Stomach smooth muscle (tissue), 2 donors: Measurements from ENCODE around the gene TRIM42.

ENCODE experiments used
- H3K27ac ChIP-seq: one replicate; pipeline ENCODE4 v1.7.0; 2013; ENCODE audit warnings: mild to moderate bottlenecking, low read length, inconsistent platforms
- H3K27me3 ChIP-seq, 2 donors: one replicate each; pipeline ENCODE4 v1.7.0; 2013; ENCODE audit warnings: low read length in 2 of 2; ENCODE audit not compliant: insufficient read depth in 2 of 2, control insufficient read depth in 1 of 2
- H3K36me3 ChIP-seq, 2 donors: one replicate each; pipeline ENCODE4 v1.7.0; 2013; ENCODE audit warnings: low read length in 2 of 2; ENCODE audit not compliant: control insufficient read depth in 2 of 2, insufficient read depth in 2 of 2
- H3K4me1 ChIP-seq: one replicate; pipeline ENCODE4 v1.7.0; 2013; ENCODE audit warnings: low read length; ENCODE audit not compliant: control insufficient read depth, insufficient read depth
- H3K4me3 ChIP-seq, 2 donors: one replicate each; pipeline ENCODE4 v1.7.0; 2013; ENCODE audit warnings: low read length in 2 of 2
- H3K9ac ChIP-seq, 2 donors: one replicate each; pipeline ENCODE4 v1.7.0; 2013; ENCODE audit warnings: low read length in 2 of 2, mild to moderate bottlenecking in 1 of 2
- H3K9me3 ChIP-seq, 2 donors: one replicate each; pipeline ENCODE4 v1.7.0; 2013; ENCODE audit warnings: low read length in 2 of 2; ENCODE audit not compliant: control insufficient read depth in 2 of 2
- donor health status: healthy.
- donor health status: Pancreatic carcinoma.

The TRIM42 gene

DNA sequence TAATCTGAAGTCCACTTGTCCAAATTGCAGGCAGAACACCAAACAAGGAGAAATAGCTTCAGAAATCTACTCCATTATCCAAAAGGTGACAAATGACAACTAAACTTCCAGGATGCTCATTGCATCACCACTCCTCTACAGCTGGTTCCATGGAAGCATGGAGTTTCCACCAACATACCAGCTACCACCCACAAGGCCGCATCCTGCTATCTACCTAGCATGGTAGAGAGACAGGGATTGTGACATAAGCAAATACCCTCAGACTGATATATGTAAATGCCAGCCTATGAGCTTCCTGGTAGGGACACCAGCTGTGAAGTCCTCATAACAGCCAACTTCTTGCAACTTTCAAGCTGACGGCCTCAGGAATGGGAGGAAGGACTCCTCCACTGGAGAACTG, at the start of gene TRIM42:
Gene TRIM42, plus strand, starts transcription at position 301 of the 400 bp plus-strand sequence. CDS start 166 bp downstream, outside the sequence.
- Histone ChIP-seq H3K4me3 (no peak within 1 kb of the TSS), H3K27me3 (no peaks in the 10 kb centered on the region), H3K27ac (no peak within 1 kb of the TSS), H3K9me3 (no peaks in the 10 kb centered on the region), H3K9ac (no peak within 1 kb of the TSS), H3K4me1 (no peaks in the 10 kb centered on the region), H3K36me3 (no peaks in the 10 kb centered on the region)

DNA sequence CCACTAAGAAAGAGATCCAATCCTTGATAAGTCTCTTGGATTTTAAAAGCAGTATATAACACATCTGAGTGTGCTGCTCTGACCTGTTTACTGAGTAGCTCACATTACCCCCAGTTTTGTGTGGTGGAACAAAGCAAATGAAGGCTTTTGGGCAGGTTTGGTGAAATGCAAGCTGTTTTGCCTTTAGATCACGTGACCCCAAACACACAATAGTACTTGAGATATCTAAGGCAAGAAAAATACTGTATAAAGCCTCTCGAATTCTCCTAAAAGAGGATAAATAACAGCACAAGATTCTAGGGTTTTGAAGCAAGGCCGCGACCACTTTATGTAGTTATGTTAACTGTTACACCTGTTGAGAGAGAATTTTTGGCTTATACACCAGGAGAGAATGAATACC, 49.3 kb upstream of the TRIM42 start:
- Histone ChIP-seq H3K9ac (no peak overlapping the region), H3K4me1 (no peaks in the 10 kb centered on the region), H3K9me3 (no peaks in the 10 kb centered on the region), H3K36me3 (no peaks in the 10 kb centered on the region), H3K27ac (no peak overlapping the region), H3K27me3 (no peaks in the 10 kb centered on the region), H3K4me3 (no peak overlapping the region)

DNA sequence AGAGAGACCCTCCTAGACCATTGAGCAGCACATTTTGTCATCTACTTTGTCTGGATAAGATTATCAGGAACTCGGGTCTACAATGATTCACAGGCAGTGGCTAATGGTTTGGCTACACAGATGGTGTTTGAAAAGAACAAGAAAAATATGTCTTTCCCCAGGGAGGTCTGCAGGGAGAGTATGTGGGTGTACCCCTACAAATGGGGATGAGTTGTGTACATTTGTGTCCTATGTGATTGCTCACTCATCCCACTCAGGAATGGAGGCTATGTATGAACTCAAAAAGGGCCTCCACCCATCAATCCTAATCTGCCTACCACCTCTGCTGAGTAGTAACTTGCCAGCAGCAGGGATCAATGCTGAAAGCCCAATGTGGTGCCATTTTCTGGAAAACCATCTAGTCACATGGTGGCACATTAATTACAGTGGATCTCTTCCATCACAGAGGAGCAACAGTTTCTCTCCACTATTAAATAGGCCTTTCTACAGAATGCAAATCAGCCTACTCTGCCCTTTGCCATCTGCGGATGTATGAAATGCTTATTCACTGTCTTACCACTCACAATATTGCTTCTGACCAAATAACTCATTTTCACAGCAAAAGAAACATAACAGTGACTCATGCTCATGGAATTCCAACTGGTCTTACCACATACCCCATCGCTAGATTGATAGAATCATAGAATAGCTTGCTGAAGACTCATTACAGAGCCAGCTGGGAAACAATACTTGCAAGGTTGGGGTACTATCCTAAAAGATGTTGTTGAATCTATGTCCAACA, 48.3 kb upstream of the TRIM42 start:
- H3K36me3 ChIP-seq = no peaks in the 10 kb centered on the region
- H3K9ac ChIP-seq = no peak overlapping the region
- H3K27ac ChIP-seq = no peak overlapping the region
- H3K4me3 ChIP-seq = no peak overlapping the region
- no peaks in the 10 kb centered on the region for H3K9me3 ChIP-seq
- no peaks in the 10 kb centered on the region for H3K27me3 ChIP-seq
- H3K4me1 ChIP-seq = no peaks in the 10 kb centered on the region

DNA sequence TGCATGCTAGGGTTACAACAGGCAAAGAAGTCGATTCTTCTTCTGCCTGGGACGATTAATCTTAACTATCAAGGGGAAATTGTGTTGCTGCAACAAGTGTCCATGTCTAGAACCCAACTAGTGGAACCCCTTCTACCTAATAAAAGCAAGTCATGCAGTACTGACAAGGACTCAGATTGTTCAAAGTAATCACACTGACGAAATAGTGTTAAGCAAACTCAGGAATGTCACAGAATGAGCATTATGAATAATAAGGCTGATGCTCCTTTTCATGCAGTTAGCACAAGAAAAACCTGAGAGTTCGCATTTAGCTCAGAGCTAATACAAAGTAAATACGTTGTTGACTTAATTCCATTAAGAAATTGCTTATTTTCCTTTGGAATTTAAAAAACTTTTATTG, 47.5 kb upstream of the TRIM42 start:
- H3K36me3 ChIP-seq = no peaks in the 10 kb centered on the region
- H3K9ac ChIP-seq = no peak overlapping the region
- H3K4me3 ChIP-seq = no peak overlapping the region
- H3K4me1 ChIP-seq = no peaks in the 10 kb centered on the region
- H3K27ac ChIP-seq = no peak overlapping the region
- H3K9me3 ChIP-seq = no peaks in the 10 kb centered on the region
- no peaks in the 10 kb centered on the region for H3K27me3 ChIP-seq

DNA sequence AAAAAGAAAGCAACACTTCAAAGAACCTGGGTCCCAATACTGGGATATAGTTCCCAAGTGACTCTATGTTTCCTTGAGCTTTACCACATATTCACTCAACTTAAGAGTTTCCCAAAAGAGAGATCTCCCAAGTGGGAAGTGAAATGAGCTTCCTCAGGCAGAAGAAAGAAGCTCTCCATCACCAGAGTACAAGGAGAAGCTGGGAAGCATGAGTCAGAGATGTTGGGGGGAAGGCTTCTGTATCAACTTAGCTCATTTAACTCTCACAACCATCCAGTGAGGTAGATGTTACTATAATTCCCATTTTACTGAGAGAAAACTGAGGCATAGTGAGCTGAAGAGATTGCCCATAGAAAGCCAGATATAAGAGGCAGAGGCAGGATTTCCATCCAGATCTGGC, 47.0 kb upstream of the TRIM42 start:
- Histone ChIP-seq H3K4me3 (no peak overlapping the region), H3K9ac (no peak overlapping the region), H3K9me3 (no peaks in the 10 kb centered on the region), H3K36me3 (no peaks in the 10 kb centered on the region), H3K27me3 (no peaks in the 10 kb centered on the region), H3K4me1 (no peaks in the 10 kb centered on the region), H3K27ac (no peak overlapping the region)

DNA sequence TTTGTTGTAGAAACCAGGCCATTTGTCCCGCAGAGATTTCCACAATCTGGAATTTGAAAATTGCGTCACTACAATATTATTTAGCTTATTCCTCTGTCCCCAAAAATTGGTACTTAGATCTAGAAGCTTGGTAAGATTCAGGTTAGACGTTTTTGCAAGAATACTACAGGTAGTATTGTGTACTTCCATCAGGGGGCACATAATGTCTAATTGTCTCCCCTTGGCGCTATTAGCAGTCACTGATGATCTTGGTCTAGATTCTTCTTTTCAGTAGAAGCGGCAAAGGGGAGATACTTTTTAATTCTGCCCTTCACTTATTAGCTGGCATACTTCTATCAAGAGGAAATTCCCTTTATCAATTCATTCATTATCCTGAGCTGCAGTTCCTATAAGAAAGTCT, 42.6 kb upstream of the TRIM42 start:
- Histone ChIP-seq H3K9me3 (no peaks in the 10 kb centered on the region), H3K27me3 (no peaks in the 10 kb centered on the region)

DNA sequence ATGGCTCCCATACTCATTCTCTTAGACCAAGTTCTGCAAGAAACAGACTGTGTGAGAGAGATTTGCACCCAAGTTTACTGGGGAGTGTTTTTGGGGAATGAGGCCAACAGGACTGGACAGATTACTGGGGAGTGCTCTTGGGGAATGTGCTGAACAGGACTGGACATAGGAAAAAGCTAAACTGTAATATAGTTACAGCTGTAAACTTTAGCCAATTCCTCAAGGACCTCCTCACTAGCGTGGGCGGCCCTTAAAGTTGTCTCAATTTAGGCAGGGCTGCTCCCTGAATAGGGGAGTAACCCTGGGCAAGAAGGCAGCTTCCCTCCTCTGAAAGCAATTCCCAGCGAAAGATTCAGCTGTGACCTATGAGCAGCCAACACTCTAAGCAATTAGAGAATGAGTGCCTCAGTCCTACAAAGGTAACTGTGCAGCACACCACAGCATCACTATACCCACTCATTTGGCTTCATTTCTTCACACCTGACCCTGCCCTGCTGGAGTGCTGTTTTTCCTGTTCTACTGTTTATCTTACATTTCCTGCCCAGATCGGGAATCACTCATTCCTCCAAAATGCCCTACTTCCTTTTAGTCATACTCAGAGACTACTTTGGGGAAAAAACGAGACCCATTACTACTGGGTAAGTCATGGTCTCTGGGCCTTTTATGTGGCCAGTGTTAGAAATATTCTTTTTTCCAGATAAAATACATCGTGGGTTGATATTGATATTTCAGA, 41.3 kb upstream of the TRIM42 start:
- Histone ChIP-seq H3K27me3 (no peaks in the 10 kb centered on the region), H3K4me1 (no peaks in the 10 kb centered on the region), H3K4me3 (no peak overlapping the region), H3K9ac (no peak overlapping the region), H3K36me3 (no peaks in the 10 kb centered on the region), H3K9me3 (no peaks in the 10 kb centered on the region), H3K27ac (no peak overlapping the region)

More for the DNA sequence above, 42.6 kb upstream of the TRIM42 start:
- no peak overlapping the region for H3K4me3 ChIP-seq
- no peaks in the 10 kb centered on the region for H3K36me3 ChIP-seq
- no peak overlapping the region for H3K9ac ChIP-seq
- no peak overlapping the region for H3K27ac ChIP-seq
- no peaks in the 10 kb centered on the region for H3K4me1 ChIP-seq

DNA sequence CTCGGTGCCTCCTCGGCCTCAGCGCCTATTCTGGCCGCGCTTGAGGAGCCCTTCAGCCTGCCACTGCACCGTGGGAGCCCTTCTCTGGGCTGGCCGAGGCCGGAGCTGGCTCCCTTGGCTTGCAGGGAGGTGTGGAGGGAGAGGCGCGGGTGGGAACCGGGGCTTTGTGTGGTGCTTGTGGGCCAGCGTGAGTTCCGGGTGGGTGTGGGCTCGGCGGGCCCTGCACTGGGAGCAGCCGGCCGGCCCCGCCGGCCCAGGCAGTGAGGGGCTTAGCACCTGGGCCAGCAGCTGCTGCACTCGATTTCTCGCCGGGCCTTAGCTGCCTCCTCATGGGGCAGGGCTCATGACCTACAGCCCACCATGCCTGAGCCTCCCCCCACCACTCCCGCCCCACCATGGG, 26.6 kb upstream of the TRIM42 start:
- H3K4me1 ChIP-seq = no peaks in the 10 kb centered on the region
- no peaks in the 10 kb centered on the region for H3K36me3 ChIP-seq
- no peak overlapping the region for H3K27ac ChIP-seq
- no peak overlapping the region for H3K9ac ChIP-seq
- no peaks in the 10 kb centered on the region for H3K9me3 ChIP-seq
- peaks cover 0 to 2% of the 10 kb centered on the region in 2 donors for H3K27me3 ChIP-seq
- no peak overlapping the region for H3K4me3 ChIP-seq

DNA sequence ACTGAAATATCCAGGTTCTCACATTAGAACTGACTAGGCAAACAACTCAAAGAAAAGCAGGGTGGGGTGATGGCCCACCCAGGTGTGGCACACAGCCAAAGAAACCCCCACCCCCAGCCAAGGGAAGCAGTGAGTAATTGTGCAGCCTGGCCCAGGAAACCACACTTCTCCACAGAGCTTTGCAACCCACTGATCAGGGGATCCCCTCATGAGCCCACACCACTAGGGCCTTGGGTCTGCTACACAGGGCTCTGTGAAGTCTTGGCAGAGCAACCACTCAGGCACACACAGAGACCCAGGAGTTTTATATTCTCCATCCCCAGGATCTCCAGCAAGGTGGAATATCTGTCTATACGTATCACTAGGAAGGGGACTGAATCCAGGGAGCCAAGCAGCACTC, 22.2 kb upstream of the TRIM42 start:
- peaks cover 0 to 3% of the 10 kb centered on the region in 2 donors for H3K27me3 ChIP-seq
- no peak overlapping the region for H3K27ac ChIP-seq
- no peaks in the 10 kb centered on the region for H3K9me3 ChIP-seq
- H3K4me3 ChIP-seq = no peak overlapping the region
- no peaks in the 10 kb centered on the region for H3K36me3 ChIP-seq
- H3K9ac ChIP-seq = no peak overlapping the region
- H3K4me1 ChIP-seq = no peaks in the 10 kb centered on the region

DNA sequence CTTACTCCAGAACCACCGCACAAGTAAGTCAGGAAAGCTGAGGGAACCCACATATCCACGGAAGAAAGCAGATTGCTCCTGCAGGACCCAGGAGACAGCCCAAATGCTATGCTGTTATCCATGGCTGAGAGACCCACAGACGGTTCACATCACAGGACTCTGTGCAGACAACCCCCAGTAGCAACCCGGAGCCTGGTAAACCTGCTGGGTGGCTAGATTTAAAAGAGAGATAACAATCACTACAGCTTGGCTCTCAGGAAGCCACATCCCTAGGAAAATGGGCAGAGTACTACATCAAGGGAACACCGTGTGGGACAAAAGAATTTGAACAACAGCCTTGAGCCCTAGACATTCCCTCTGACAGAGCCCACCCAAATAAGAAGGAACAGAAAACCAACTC, 13.8 kb upstream of the TRIM42 start:
- Histone ChIP-seq H3K9me3 (no peaks in the 10 kb centered on the region), H3K36me3 (no peaks in the 10 kb centered on the region), H3K4me3 (no peak overlapping the region), H3K27me3 (no peaks in the 10 kb centered on the region), H3K27ac (no peak overlapping the region), H3K4me1 (no peaks in the 10 kb centered on the region), H3K9ac (no peak overlapping the region)

DNA sequence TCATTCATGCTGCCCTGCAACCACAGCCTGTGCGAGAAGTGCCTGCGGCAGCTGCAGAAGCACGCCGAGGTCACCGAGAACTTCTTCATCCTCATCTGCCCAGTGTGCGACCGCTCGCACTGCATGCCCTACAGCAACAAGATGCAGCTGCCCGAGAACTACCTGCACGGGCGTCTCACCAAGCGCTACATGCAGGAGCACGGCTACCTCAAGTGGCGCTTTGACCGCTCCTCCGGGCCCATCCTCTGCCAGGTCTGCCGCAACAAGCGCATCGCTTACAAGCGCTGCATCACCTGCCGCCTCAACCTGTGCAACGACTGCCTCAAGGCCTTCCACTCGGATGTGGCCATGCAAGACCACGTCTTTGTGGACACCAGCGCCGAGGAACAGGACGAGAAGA, 4.7 kb downstream of the TRIM42 start:
- H3K4me3 ChIP-seq = no peak overlapping the region

More for the DNA sequence above, 4.7 kb downstream of the TRIM42 start:
- Histone ChIP-seq H3K27me3 (no peaks in the 10 kb centered on the region), H3K27ac (no peak overlapping the region), H3K4me1 (no peaks in the 10 kb centered on the region), H3K9ac (no peak overlapping the region), H3K9me3 (no peaks in the 10 kb centered on the region), H3K36me3 (no peaks in the 10 kb centered on the region)
